Middle frontal gyrus (tissue), 1 donor: ENCODE data around the gene STK11.

Experiments used
- DNase-seq: peaks from one replicate; pipeline ENCODE4 v3.0.0-alpha.2; 2015; ENCODE audit warnings: low spot score; ENCODE audit errors: extremely low spot score

STK11 gene

GRCh38 chr19:1259876-1260748 is 54.5 kb downstream of the STK11 start:
- no peak for DNase-seq

GRCh38 chr19:1260749-1261537 is 55.4 kb downstream of the STK11 start:
- DNase-seq: peak; percentile 93

GRCh38 chr19:1261538-1261797 is 55.9 kb downstream of the STK11 start:
- DNase-seq: no peak

GRCh38 chr19:1261798-1262622 is 56.4 kb downstream of the STK11 start:
- DNase-seq: no peak

GRCh38 chr19:1262623-1263123 is 57.1 kb downstream of the STK11 start:
- no peak for DNase-seq

GRCh38 chr19:1263188-1263587 is 57.6 kb downstream of the STK11 start:
- no peak for DNase-seq

GRCh38 chr19:1264801-1265614 is 59.4 kb downstream of the STK11 start:
- DNase-seq: no peak

- no peak for DNase-seq
Measured at GRCh38 chr19:1265615-1266128, 60.1 kb downstream of the STK11 start.

GRCh38 chr19:1266129-1266915 is 60.7 kb downstream of the STK11 start:
- no peak for DNase-seq

GRCh38 chr19:1266916-1267476 is 61.4 kb downstream of the STK11 start:
- no peak for DNase-seq

GRCh38 chr19:1267477-1268225 is 62.1 kb downstream of the STK11 start:
- DNase-seq: no peak

- DNase-seq: no peak
Measured at GRCh38 chr19:1268226-1269064, 62.9 kb downstream of the STK11 start.

GRCh38 chr19:1269065-1269477 is 63.5 kb downstream of the STK11 start, which contains the start of gene CIRBP:
Gene CIRBP, plus strand, starts transcription at chr19:1269332. Its CDS starts 1,602 bp downstream, at chr19:1270934.
- DNase-seq: peak; percentile 97

GRCh38 chr19:1269478-1270212 is 64.1 kb downstream of the STK11 start:
- DNase-seq: peak; percentile 77

GRCh38 chr19:1270213-1270853 is 64.8 kb downstream of the STK11 start:
- no peak for DNase-seq

- DNase-seq: no peak
Measured at GRCh38 chr19:1270854-1271527, 65.4 kb downstream of the STK11 start.
